NAMALWA (cell line): ENCODE measurements around the gene RNLS.
A peak's percentile ranks its signal among the peaks of the same experiment; 100 is the strongest.

Source experiments
- DNase-seq: peaks from one replicate; pipeline ENCODE4 v3.0.0-alpha.2; 2015; ENCODE audit warnings: low spot score

The RNLS gene

DNA sequence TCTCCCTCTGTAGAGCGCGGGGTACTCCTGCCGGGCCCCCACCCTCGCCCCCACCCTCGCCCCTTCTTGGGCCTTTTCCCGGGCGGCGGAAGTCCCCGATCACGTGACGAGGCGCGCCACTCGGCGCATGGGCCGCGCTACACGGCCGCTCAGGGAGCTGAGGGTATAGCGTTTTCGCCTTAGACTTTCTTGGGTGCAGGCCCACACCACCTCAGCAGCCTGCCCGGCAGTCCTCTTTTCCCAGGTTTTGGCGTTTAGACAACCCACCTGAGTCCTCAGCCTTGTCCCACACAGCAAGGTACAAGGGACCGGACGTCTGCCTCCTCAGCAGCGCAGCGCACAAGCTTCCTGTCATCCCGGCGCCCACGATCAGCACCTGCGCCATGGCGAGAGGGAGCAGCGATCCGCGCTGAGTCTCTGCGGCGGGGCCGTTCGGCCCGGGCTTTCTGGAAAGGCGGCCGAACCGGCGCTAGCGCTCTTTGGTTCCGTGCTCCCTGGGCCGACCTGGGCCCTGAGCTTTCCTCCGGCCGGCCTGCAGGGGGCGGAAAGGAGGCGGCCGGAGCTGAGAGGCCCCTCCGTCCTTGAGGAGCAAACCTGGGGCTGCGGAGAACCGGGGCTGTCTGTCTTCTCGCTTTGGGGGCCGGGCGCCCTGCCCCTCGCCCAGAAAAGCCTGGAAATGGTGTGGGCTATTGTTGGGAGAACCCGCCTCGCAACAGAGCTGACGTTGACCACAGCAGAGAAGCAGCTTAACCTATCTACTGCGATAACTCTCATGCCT, at the start of gene RNLS:
Gene RNLS, minus strand, starts transcription at position 513 of the 778 bp plus-strand sequence.
- peak; percentile 81 for DNase-seq

DNA sequence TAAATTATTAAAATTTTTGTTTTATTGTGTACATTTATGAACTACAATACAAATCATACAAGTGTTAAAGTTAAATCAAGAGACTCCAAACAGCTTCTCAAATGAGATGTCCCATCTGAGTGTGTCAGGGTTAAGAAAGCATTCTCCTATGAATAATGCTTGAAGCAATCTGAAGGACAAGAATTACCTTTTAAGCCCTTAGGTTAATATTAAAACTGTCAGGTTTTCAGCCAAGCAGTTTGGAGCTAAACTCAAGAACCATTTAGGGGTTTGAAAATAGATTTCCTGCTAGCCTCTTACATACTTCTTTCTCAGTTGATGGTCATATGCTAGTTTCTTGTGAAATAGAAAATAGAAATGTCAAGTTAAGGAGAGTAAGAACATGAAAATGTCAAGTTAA, 41.7 kb upstream of the RNLS start:
- DNase-seq: no peak

DNA sequence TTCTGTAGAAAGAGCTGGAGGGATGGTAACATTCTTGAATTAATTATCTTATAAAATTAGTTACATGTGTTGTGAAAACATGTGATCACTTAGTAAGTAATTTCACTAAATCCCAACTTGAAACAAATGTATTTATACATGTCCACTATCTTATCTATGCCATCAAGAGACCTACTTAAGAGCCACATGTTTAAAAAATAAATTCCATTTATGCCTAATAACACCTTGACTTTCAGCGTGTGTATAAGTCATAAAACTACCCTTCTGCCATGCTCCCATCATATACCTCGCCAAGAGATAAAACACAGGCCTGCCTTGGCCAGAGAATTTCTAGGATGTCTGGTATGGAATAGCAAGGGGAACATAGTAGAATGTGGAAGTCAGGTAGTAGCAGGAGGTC, 40.7 kb upstream of the RNLS start:
- DNase-seq: no peak

DNA sequence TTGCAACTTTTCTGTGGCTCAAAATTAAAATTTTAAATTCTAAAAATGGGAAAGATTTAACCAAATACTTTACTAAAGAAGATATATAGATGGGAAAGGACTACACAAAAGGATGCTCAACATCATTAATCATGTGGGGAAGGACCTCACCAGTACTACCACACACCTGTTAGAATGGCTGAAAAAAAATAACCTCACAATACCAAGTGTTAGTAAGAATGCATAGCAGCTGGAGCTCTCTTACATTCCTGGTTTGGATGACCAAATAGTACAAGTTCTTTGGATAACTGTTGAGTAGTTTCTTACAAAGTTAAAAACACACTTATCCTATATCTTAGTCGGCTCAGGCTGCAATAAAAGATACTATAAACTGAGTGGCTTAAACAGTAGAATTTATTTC, 37.3 kb upstream of the RNLS start:
- no peak for DNase-seq

DNA sequence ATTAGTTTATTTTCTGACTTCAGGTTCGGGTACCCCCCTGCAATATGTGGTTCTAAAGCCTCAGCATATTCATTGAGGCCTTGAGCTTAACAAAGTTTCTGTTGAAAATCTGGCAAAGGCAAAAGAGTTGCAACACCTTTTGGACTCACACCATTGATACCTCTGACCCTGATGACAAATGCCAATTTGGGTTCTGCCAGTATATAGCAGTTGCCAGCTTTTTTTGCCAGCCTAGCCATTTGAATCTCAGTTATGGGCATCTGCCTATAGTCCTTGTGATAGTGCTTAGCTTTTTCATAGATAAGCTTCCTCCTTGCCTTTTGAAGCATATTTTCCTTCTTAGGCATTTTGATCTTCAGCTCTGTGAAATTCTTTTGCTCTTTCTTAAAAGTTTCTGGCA, 35.4 kb upstream of the RNLS start:
- no peak for DNase-seq

DNA sequence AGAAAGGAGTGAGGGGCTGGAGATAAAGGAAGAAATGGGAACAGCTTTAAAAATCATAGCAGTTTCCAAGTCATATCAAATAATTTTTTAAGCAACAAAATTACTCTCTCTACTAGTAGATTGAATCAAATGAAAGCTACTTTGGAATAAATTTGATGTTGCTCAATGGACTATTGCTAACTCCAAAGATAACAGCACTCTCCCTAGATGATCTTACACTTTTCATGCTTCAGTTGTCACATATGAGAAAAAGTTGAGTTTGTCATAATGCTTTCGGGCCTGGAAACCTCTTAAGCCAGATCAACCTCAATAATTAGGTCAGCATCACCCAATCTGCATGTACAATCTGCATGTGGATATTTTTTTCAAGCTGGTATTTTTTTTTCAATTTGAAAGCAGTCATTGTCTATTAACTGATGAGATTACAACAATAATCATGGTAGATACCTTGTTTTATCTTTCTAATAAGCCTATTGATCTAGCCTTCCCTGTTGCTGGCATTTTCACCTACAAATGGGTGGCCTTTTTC, 34.7 kb upstream of the RNLS start:
- no peak for DNase-seq

DNA sequence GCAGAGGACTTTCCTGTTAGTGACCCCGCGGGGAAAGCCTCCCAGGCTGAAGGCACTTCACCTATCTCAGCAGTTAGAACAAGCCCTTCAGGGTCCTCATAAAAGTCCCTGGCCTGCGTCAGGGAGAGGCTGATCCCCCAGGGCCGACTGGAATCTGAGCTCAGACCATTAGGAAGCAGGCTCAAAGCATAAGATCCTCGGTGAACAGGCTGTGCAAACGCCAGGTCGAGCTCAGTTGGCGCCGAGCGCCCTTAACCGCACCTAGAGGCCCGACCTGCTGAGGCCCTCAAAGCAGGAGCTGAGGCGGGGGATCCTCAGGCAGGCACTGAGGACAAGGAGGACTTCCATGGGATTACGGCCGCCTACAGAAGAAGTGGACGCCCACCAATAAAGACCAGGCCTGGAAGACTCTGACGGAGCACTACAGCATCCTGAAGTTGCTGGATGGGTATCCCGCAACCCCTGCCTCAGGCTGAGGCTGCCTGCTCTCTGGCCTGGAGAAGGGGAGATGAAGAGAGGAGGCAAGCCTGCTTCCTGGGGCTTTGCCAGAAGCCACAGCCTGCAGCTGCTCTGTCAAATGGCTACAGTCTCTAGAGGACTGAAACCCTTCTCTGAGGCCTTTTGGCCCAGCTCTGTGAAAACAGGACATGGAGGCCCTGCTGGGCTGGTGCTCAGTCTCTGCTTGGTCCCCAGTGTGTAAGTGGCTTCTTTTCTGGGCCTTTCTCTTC, 33.3 kb upstream of the RNLS start:
- no peak for DNase-seq

DNA sequence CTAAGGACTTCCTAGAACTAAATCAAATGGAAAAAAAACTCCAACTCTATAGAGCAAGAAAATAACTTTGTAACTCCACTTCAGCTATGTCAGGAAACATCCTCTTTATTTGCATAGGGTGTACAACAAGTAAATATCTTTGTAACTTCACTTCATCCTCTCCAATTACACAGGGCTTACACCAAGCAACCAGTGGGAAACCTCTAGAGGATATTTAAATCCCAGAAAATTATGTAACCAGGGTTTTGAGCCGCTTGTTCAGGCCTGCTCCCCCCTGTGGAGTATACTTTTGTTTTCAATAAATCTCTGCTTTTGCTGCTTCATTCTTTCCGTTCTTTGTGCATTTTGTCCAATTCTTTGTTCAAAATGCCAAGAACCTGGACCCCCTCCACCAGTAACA, 25.7 kb upstream of the RNLS start:
- DNase-seq: no peak

DNA sequence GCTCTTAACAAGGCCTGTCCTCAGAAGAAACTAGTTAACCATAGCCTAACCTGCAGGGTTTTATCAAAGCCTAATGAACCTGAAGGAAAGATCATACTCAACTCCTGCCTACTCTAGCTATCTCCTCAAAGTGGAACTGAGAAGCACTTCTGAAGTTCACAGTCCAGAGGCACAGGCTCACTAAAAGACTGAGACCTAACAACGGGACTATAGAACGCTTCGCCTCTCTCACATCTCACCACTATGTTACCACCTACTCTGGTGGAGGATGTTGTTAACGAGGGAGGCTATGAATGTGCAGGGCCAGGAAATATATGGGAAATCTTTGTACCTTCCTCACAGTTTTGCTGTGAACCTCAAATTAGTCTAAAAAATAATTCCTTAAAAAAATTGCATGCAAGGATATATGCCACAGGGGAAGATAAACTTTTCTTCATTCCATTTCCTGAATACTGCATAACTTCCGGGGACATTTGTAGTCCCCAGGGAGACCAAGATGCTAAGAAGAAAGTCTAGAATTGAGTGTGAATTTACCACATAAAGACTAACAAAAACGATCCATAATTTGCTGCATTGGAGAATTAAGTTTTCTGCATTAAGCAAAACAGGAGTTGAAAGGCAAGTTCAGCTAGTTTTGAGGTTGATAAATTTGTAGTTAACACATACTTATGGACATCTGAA, 25.1 kb upstream of the RNLS start:
- no peak for DNase-seq

DNA sequence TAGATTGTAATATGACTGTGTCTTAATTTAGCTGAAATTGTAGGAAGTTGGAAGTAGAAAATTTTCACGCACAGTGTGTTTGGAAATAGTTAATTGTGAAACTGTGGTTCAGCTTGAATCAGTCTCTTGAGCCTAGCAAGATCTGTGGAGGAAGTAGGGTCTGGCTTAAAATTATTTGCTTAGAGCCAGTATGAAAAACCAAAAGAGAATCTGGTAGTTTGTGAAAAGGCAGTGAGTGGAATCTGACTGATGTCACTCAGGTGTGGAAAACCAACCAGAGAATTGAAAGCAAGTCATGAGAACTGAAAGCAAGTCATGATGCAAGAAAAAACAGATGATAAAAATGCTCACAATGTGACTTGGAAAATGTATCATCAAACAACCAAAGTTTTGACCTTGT, 14.9 kb upstream of the RNLS start:
- DNase-seq: peak; percentile 22

DNA sequence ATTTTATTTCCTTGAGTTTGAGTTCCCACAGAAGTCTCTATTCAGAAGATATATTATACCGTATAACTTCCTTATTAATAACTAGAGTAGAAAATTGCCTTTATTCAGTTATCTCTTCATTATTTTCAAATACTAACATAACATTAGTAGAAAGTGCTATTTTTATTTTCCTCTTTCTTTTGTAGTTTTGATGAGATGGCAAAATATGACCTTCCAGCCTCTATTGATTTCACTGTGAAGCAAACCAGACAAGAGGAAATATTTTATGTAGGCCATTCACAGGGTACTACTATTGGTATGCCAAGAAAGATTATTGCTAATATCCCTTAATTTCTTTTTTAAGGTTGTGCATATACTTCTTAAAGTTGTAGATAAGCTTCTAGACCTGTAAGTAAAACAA, 11.4 kb upstream of the RNLS start:
- DNase-seq: no peak

DNA sequence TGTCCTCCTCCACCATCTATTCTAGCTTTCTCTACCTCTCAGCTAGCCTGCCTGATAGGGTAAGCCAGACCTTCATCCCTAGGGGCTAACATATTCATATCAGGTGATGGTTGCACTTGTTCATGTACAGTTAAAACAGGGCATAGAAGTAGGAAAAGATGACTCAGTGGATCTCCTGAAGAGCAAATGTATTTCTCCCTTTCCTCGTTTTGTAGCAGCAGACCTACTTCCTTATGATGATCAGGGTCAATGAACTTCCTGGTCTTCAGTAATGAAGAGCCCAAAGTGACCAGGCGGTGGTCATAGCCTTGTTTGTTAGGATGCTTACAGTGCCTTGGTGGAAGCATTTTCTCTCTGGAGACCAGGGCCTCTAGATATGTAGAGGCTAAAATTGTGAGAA, 9.8 kb upstream of the RNLS start:
- no peak for DNase-seq

DNA sequence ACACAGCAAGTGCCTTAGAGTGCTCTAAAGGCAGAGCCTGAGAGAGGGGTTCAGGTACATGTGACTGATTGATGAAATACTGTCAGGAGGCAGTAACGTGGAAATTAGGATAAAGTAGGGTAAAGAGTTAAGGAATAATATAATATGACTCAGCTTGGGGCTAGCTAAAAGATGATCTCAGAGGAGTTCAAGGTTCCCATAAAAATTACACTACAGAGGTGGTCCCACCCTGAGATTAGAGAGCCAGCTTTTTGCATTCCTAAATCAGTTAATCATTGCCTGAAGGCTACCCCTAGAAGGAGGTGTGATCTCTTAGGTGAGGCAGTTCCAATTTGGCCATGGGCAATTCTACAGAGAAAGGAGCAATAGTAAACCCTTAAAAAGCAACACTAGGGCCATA, 9.3 kb upstream of the RNLS start:
- DNase-seq: no peak

DNA sequence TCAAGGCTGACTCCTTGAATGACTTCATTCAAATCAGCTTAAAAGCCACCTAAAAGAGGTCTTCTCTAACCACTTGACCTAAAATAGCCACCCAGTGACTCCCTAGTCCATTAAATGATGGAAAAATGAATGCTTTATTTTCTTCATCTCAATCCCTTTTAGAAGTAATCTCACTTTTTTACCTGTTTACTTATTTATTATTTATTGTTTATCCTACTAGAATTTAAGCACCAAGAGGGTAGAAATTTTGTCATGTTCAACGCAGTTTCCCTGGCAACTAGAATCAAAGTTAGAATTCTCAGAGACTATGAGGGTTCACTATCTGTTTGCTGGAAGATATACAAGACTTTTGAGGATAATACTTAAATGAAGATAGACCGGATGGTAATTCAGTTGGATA, 3.3 kb upstream of the RNLS start, which contains the start of gene LIPJ:
Gene LIPJ, plus strand, starts transcription at position 301 of the 400 bp plus-strand sequence. CDS start 3,926 bp downstream, outside the sequence.
- no peak for DNase-seq

DNA sequence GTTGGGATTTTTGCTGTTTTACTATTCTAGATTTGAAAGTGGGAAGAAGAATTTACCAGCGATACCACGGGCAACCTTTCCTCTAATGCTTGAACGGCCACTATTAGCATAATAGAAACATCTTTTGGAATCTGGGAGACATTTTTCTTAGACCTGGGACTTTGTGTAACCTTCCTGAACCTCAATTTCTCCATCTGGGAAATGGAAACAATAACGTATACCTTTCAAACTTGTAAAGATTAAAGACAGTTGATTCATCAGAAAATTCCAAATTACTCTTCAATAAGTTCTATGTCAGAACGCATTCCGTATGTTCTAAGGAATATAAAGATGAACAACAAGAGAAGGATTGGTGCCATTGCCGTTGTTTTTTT, 453 bp upstream of the RNLS start:
- DNase-seq: no peak

DNA sequence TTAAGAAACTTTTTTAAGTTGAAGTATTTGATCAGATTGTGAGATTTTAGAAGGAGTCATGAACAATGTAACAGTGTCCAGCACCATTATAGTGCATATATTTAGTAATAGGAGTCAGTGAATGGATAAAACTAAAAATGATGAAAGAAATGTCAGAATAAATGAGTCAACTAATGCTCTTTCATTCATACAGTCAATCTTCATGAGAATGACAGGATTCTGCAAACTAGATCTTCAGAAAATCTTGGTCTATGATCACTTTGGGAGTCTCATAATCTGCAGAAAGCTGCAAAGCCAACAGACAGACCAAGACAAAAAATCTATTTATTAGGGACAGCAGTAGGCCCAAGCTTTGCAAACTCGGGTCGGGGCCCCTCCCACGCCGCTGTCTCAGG, 710 bp downstream of the RNLS start:
- no peak for DNase-seq

DNA sequence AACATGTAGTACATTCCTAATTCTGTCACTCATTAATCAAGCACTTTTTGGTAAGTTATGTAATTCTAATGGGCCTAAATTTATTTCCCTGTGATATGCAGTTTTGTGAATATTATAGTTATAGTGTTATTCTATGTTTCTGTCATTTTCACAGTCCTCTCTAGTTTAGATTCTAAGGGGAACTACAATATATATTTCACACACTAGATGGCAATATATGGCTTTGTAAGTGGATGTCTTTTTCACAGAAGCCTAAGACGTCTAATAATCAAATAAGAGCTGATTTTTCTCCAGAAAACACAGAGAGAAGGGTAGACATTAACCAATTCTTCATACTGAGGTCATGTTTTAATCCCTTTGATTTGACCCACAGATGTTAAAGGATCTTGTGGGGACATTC, 18.0 kb downstream of the RNLS start:
- DNase-seq: peak; percentile 75

DNA sequence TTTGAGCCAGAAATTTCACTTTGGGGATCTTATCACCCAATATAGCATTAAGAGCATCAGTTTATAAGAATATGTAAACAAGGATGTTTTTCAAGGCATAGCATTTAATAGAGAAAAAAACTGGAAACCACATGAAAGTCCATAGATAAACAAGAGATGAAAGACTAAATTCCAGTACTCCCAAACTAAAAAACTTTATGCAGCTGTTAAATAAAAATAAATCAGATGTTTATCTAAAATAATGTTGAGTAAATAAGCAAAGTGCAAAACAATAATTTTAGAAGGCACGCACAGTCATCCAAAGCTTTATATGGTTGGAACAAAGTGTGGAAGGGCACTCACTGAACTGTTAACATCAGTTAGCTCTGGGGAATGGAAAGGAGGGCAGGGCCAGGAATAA, 21.0 kb downstream of the RNLS start:
- DNase-seq: no peak

DNA sequence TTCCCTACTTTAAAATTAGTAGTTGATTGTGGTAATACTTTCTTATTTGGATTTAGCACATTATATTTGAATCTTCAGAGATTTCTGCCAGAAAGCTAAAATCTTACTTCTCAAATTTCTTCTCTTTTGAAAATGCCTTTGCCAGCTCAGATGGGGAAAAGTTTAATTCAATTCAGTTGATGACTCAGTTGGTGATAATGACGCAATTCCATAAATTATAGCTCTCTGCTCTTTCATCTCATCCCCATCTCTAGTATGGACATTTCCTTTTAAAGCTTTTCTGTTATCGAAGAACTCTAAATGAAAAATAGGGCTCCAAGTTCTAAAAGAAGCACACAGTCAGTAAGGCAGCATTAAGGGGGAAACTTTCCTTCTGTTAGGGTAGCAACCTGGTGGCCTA, 25.5 kb downstream of the RNLS start:
- DNase-seq: no peak

DNA sequence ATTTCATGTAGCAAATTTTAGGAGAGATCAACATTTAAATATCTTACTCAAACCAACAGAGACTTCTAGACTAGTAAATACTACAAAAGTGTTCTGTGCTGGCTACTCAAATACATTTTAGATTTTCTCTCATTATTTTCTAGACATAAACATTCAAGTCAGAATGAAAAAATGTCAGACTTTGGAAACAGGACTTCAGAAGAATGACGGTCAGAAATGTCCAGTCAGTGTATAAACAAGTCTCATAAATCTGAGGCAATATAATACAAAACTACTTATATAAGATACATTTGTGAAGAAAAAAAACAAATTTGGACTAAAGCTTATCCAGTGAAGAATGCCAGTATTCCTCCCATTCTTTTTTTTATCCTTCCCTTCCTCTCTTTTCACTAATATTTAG, 25.9 kb downstream of the RNLS start:
- DNase-seq: no peak

DNA sequence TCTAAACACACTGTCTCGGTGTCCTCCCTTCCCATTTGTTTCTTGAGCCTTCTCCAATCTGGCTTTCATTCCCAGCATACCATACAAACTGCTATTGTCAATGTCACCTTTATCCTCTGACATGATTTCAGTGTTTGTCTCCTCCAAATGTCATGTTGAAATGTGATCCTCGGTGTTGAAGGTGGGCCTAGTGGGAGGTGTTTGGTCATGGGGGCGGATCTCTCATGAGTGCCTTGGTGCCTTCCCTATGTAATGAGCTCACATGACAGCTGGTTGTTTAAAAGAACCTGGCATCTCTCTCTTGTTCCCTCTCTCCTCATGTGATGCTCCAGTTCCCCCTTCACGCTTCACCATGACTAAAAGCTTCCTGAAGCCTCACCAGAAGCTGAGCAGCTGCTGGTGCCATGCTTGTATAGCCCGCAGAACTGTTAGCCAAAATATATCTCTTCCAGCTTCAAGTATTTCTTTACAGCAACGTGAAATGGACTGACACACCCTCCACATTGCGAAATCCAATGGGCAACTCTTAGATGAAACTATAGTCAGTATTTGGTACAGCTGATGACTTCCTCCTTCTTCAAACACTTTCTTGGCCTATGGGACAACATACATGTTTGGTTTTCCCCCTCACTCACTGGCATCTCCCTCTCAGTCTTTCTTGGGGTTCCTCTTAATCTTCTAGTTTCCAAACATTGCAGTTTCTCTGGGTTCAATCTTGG, 27.8 kb downstream of the RNLS start:
- DNase-seq: no peak

DNA sequence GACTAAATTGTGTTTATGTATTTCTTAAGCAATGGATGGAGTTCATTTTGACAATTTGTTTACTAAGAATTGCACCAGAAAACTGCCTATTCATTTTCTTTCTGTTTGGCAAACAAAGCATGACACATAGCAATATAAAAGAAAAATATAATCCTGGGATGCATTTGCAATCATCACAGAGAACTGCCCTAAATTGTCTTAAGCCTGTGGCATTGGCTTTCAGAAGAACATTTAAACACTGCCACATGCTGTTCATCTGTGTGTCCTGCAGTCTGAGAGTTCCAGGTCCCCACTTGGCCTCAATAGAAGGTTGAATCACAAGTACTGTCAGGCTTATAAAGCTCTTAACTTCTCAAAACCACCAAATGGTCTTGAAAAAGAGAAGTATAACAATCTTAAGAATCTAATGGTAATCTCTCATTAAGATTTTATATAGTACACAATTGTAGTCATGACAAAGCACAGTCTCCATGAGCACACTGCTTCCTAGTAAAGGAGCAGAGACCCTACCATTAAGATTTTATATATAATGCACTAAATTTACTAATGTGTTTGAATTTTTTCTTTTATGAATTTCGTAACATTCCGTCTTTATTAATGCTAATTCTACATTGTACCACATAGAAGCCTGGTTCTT, 29.9 kb downstream of the RNLS start:
- peak; percentile 77 for DNase-seq
